CD4-positive, alpha-beta T cell treated with Interleukin-6 at 100 ng/mL for 8 hours (primary cell): ENCODE results near the gene SELE.

ENCODE experiments used
- DNase-seq: peaks from one replicate; pipeline ENCODE4 v3.0.0-alpha.2; 2020; ENCODE audit warnings: mixed read lengths, low spot score

SELE gene, protein sequence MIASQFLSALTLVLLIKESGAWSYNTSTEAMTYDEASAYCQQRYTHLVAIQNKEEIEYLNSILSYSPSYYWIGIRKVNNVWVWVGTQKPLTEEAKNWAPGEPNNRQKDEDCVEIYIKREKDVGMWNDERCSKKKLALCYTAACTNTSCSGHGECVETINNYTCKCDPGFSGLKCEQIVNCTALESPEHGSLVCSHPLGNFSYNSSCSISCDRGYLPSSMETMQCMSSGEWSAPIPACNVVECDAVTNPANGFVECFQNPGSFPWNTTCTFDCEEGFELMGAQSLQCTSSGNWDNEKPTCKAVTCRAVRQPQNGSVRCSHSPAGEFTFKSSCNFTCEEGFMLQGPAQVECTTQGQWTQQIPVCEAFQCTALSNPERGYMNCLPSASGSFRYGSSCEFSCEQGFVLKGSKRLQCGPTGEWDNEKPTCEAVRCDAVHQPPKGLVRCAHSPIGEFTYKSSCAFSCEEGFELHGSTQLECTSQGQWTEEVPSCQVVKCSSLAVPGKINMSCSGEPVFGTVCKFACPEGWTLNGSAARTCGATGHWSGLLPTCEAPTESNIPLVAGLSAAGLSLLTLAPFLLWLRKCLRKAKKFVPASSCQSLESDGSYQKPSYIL

DNA sequence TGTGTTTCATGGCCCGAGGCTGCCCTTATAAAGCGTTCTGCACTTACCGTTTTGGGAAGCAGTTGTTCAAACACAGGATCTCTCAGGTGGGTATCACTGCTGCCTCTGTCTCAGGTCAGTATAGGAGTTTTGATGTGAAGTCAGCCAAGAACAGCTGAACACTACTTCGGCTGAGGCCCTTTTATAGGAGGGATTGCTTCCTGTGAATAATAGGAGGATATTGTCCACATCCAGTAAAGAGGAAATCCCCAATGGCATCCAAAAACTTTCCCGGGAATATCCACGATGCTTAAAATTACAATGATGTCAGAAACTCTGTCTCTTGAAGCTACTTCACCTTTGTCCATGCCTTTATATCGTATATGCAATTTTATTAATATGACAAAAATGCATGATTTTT, at the start of gene SELE:
Gene SELE, minus strand, starts transcription at position 156 of the 400 bp plus-strand sequence. CDS start 467 bp downstream, outside the sequence.
- no peak for DNase-seq

DNA sequence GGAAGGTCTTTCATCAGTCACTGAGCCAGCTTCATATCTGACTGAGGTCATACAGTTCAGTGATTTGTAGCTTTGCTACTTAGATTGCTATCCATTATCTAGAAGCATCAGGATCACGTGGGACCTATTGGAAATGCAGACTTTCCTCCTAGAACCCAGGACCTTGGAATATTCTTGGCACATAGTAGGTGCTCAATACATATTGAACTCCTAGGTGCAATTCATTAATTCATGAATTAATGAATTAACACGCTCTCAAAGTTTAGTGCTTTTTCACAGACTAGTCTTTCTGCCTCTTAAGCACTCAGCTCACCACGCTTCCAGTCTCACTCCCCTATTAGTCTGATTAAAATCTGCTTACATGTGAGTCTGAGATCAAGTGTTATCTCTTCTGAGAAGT, 48.7 kb upstream of the SELE start:
- DNase-seq = no peak

GRCh38 chr1:169779970-169780369, 46.1 kb upstream of the SELE start:
- DNase-seq = no peak

DNA sequence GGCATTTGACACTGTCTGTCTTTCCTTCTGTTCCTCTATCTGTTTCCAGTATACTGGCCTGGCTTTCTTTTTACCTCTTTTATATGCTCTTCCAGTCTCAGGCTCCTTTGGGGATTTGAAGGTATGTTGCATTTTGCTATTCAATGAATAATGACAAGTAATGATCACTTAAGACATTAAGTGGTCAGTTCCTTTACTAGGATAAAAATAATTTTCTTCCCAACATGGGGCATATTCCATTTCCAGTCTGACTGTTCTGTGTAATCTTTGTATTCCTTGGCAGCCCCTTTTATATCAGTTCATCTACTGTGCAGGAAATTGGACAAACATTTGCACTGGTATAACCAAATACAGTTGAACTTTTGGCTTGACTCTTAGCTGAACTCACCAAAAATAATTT, 45.3 kb upstream of the SELE start:
- DNase-seq = no peak

GRCh38 chr1:169776440-169776839, 42.6 kb upstream of the SELE start:
- DNase-seq = no peak

- no peak for DNase-seq
These were observed 34.3 kb upstream of the SELE start for GRCh38 chr1:169768161-169768560.

- DNase-seq = no peak
These were observed 31.9 kb upstream of the SELE start for GRCh38 chr1:169765580-169766331.

GRCh38 chr1:169764919-169765318, 31.0 kb upstream of the SELE start:
- no peak for DNase-seq

DNA sequence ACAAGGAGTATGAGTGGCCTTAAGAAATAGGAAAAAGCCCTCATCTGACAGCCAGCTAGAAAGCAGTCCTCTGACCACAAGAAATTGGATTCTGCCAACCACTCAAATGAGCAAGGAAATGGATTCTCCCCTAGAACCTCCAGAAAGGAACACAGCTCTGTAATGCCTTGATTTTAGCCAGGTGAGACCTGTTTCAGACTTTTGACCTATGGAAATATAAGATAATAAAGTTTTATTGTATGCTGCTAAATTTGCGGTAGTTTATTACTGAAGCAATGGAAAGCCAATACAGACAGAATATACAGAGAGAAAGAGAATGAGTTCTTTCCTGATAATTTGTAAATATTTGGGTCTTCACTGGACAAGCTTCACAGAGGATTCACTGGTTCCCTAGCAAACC, 28.8 kb upstream of the SELE start:
- DNase-seq = no peak

DNA sequence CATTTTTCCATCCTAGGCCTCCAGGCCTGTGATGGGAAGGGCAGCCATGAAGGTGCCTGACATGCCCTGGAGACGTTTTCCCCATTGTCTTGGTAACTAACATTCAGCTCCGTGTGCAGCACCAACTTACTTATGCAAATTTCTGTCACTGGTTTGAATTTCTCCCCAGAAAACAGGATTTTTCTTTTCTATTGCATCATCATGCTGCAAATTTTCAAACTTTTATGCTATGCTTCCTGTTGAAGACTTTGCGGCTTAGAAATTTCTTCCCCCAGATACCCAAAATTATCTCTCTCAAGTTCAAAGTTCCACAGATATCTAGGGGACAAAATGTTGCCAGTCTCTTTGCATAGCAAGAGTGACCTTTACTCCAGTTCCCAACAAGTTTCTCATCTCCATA, 25.2 kb upstream of the SELE start:
- DNase-seq = no peak

- DNase-seq = no peak
These were observed 19.7 kb upstream of the SELE start for GRCh38 chr1:169753549-169753948.

DNA sequence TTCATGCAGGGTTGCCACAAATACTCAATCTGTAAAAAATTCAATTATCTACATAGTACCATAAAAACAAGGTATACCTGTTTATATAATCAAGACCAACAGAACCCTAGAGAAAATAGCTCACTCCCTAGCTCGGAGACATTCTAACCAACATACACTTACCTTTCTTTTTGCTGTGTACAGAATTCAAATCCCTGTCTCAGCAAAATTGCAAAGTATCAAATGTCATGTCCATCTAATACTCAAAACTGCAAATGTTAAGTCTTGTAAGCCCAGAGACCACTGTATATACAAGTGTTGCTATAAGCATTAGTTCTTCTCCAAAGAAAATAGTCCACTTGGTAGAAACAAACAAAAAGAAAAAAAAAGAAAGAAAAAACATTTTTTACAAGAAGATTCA, 16.2 kb upstream of the SELE start:
- DNase-seq = no peak

DNA sequence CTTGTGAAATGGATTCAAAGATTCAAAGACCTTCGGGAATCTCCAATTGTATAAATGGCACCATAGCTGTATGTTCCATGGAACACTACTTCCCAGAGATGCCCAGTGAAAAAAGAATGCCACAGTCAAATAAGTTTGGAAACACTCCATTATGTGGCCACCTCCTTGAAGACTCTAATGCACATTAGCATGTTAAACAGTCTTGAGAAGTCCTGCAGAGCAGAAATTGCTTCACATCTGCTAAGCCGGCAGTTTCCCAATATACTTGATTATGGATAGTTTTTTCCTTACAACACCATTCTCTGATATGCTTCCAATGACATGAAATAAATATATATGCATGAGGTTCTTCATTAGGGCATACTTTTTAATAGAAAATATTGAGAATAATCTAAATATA, 12.7 kb upstream of the SELE start:
- DNase-seq = no peak

DNA sequence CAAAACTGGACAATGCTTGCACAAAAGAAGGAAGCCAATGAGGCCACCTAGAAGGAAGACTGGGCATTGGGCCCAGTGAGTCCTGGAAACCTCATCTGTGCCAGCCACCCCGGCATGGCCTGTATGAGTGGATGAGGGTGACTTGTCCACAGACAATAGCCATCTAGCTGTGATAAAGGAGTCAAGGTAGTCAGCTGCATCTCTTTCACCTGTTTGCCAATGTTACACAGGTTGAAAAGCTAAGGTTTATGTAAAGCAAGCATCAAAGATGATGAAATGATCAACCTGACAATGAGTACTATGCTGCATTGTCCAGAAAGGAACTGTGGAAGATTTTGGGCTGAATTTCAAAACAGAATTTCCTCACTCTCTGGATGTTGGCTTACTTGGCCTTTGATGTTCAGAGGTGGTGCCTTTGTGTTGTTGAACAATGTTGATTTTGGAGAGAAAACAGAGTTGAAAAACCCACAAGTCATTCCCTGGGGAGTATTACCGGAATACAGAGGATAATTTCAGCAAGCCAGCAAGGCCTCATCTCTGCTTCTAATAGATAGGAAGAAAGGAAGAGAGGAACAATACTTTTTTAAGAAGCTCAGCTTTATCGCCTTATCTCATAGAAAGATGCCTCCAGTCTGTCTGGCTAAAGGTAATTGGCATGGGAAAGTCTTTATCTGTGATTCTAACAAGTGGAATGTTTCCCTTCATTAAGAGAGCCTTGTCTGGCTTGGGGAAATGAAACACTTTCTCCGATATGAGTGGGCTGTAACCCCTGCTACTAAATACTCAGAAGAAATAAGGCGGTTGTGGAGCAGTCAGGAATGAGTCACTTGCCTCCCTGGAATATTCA, 11.4 kb upstream of the SELE start:
- DNase-seq = no peak

DNA sequence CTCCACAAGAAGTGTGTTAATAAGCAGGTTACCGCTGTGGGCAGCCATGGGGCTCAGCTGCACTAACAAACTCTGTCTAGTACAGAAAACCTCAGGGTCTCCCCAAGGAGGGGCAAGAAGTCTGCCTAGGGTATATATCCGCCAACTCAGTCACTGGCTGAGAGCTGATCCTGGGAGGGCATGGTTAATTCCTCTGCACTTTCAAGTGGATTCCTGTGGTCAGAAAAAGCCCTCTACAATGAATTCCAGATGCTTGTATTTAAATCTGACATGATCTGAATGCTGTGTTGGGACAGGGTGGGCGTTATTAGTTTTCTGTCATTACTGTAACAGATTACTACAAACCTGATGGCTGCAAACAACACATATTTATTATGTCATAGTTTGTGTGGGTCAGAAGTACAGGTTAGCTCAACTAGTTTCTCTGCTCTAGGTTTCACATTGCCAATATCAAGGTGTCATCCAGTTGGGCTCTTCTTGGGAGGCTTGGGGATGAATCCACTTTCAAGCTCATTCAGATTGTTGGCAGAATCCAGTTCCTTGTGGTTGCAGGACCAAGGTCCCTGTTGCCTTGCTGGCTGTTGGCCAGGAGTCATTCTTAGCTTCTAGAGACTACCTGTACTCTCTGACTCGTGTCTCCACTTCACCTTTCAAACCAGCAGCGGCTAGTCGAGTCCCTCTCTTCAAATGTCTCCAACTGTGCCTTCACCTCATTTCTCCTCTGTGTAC, 8.0 kb upstream of the SELE start:
- no peak for DNase-seq

- no peak for DNase-seq
These were observed 6.1 kb upstream of the SELE start for GRCh38 chr1:169739980-169740379.

DNA sequence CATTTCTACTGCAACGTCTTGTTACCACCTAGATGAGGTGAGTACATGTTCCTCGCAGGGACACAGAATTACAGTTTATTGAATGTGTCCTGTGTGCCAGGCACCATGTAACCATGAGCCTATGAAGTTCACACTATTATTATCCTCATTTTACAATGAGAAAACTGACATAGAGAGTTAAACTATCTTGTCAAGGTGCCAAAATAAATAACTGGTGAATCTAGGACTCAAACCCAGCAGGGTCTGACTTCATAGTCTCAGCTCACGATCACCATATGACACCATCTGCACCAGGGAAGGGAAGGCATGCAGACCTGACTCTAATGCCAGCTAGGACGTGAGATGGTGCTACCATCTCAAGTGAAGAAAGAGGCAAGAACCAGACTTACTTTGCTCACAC, 2.4 kb downstream of the SELE start:
- DNase-seq = no peak

DNA sequence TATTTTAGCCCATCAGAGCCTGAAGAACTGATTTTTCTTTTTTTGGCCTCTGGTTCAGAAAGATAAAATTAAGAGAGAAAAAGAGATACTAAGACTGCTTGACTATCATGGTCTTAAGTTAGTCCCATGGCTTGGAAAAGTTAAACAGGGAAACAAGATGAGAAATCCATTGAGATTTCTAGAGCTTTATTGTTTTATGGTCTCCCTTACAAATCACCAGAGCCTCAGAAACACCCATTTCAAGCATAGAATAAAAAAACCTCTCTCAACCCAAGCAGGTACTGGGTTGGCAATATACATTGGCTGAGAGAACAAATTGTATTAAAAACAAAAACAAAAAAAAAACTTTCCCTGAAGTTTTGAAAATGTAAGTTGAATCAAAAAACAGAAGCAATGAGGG, 3.9 kb downstream of the SELE start:
- DNase-seq = no peak

GRCh38 chr1:169727307-169727706, 6.6 kb downstream of the SELE start:
- no peak for DNase-seq

DNA sequence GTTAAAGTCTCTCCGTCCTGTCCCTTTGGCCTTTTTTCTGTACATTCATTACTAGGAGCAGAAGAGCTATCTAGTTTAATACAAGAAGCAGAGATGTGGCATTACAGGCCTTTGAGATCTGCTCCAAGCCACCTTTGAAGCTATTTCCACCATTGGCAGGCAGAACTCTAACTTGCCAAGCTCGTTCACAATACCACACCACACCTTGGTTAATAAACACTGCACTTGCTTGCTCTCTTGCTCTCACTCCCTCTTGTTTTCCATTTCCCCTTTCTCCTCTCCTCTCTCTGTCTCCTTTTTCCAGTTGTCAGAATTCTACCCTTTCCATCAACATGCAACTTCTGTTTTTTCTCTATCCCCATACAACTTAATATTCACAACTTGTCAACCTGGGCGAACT, 7.0 kb downstream of the SELE start:
- DNase-seq = no peak

DNA sequence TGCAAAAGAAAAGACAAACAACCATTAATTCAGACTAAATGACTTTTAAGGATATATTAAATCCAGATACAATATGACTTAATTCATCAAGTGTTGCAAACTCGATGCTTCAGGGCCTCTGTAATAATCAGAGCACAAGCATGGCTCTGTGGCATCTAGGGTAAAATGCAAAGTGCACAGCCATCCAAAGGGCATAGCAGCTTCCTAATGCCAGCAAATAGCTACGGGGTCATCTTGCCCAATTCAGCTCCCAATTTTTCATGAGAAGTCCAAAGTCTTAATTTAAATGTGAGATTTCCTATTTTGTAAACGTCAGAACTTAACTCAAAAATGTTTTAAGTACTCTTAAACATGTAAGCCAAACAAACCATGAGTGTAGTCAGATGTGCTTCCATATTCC, 7.9 kb downstream of the SELE start:
- DNase-seq = no peak

GRCh38 chr1:169724168-169724567, 9.7 kb downstream of the SELE start:
- no peak for DNase-seq
